HG03442 (cell line): Measurements from ENCODE around the gene KIRREL3.

ENCODE experiments used
- ATAC-seq: cut with Tn5 transposase; IDR thresholded peaks from one replicate; pipeline ENCODE4 v1.9.1; 2021; ENCODE audit warnings: mild to moderate bottlenecking, moderate library complexity; ENCODE audit not compliant: unreplicated experiment

The KIRREL3 gene

DNA sequence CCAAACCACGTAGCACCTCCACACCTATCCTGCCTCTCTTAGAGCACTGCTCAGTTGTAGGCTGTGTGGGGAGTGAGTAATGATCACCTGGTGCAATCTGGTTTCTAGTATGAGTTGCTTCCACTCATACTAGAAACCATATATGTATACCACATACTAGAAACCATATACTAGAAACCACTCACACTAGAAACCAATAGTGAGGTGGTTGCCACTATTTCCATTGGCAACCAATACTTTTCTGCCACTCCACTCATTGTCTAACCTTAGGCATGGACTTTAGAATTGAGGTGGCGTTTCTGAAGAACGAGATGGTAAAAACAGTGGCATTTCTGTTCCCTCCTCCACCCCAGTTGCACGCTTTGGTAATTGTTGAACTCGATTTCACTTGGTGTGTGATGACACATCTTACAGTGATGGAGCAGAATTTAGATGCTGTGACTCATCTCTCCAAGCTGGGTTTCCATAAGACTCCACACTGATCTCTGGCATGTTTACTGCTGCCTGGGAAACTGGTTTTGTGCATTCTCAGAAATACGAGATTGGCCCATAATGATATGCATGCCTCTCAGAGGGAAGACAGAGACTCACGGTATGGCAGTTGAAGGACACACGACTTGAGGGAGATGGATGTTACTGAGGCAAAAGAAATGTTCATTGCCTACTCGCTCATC lies 82.9 kb downstream of the KIRREL3 start:
- peak; percentile 94 for ATAC-seq

- ATAC-seq, result no peak
Observed at GRCh38 chr11:126915430-126915829, 85.1 kb downstream of the KIRREL3 start.

DNA sequence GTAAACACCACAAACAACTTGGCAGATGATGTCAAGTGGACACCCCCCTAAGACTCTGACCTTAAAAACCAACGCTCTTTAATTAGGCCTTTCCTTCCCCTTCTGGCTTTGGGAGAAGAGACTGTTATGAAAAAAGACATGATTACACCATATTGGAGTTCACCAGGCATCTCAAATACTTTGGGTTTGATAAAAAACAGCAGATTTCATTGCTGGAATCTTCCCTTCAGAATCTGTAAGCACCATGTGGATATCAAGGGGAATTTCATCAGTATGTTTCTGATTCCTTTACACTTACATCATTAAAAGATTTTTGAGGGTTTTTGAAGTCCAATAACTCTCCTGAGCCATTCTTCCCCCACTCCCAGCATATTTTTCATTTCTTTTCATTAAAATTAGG lies 85.6 kb downstream of the KIRREL3 start:
- no peak for ATAC-seq

- no peak for ATAC-seq
Observed at GRCh38 chr11:126914166-126914565, 86.4 kb downstream of the KIRREL3 start.

DNA sequence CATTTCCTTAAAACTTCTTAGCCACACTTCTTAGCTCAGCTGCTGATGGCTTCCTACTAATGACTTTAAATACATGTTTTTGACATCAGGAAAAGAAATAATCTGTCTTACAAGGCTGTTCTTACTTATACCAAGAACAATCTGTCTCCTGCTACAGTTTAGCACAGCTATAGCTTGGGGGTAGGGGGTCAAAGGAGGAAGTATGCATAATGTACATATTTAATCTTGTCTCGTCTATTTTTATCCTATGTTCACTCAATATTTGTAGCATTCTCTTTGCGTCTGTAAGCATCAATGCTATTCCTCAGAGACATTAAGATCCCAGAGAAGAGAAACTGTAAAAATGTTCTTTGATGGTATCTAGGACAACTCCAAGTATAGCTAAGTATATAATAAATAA lies 96.0 kb downstream of the KIRREL3 start:
- ATAC-seq, result no peak

DNA sequence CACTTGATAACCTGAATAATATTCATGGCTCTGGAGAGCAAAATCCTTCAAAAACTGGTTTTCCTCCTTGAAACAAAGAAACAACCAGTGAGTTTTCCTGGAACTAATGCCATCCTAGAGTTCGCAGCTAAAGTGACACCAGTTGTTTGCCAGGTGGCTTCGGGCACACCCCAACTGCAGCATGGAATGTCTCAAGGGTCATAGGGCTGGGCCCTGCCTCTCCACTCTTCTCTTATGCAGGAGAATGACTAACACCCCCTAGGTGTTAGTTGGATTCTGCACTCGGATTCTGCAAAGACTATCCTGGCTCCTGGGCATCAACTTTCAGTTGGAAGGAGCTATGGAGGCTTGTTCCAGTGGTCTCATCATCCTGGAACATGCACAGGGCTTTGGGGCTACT lies 98.8 kb downstream of the KIRREL3 start:
- ATAC-seq, result no peak

- no peak for ATAC-seq
Observed at GRCh38 chr11:126899961-126900748, 100.4 kb downstream of the KIRREL3 start.

- ATAC-seq, result no peak
Observed at GRCh38 chr11:126898802-126899201, 101.8 kb downstream of the KIRREL3 start.

DNA sequence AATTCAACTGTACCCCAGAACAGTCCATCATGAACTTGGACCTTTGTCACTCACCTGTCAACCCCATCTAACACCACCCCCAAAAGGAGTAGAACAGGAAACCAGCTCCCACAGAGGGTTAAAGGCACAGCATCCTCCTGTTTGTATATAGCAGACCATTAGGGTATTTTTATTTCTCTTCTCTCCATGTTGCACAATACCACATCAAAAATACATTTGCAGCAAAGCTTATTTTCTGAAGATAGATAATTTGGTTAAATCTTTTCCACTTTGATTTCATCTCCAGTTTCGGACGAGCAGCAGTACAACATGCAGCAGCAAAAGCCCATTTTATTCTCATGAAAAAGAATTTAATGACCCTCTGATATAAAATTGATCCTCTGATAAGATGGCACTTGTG lies 103.1 kb downstream of the KIRREL3 start:
- ATAC-seq, result no peak

GRCh38 chr11:126896025-126896424 lies 104.5 kb downstream of the KIRREL3 start:
- no peak for ATAC-seq

DNA sequence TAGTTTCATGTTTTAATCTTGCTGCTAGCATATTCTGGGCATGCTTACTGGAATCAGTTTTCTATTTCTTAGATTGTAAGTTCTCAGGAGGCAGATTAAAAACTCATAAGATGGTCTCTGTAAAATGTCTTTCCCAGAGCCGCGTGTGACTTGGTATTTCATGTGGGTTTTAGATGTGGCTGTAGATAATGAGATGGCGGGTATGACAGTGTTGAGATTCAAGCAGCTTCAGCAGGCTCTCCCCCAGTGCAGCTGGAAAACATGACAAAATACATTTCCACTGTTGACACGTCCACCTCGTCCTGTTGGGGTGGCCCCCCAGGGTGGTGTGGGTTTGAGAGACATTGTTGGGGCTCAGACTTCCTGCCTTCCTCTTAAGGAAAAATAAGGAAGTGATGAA lies 106.8 kb downstream of the KIRREL3 start:
- no peak for ATAC-seq

DNA sequence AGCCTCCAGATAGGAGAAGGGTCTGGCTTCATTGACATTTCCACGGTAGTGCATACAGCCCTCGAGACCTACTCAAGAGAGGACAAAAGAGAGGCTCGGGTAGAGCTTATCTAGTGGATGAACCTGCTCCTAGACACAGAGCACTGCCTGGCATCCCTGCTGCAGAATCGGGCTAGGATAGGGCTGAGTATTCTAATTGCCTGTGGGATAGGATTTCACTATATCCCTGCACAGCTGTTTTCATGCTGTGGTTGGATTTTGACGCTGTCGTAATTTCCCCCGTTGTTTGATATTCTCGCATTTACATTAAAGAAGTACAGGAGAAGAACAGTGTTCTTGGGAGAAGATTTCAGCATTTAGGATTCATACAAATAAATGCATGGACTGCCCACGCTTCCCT lies 107.8 kb downstream of the KIRREL3 start:
- no peak for ATAC-seq

DNA sequence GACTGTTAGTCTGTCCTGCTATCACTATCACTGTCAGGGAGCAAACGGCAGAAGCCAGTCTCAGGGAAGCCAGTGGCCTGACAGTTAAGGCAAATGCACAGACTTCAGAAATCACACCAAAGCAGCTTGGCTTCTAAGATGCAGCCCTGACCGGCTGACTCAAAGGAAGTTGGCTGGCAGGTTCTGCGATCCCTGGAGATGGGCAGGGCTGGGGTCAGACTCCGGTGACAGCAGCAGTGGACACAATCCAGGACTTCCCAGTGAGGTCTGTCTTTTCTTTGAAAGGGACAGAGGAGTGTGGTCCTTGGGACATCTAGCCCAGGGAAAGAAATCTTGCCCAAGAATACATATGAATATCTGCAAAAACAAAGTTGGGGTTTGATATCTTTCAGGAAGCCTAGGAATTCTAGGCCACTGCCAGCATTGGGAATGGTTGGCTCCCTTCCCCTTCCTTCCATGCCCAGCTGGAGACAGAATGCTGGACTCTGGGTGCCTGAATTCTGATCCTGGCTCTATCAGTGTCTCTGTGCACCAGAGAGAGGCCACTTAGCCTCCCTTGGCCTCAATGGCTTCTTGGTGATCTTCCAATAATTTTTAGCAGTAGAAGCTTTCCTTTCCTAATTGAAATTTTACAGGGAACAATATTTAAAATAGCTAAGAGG lies 108.9 kb downstream of the KIRREL3 start:
- no peak for ATAC-seq

DNA sequence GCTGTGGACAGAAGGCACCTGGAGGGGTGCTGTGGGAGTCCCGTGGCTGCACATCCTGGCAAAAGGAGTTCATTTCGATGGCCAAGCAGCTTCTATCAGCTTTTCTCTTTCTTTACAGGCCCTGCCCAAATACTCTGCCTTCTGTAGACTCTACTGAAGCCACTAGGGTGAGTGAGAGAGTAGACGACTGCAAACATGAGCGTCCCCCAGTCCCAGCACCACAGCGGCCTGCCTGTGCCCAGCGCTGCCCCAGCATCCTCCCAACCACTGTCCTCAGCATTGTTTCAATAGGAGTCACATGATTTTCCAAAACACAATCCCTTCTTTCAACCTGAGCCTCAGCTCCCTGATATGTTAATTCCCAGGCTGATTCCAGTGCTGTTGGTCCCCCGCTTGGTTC lies 110.0 kb downstream of the KIRREL3 start:
- no peak for ATAC-seq

DNA sequence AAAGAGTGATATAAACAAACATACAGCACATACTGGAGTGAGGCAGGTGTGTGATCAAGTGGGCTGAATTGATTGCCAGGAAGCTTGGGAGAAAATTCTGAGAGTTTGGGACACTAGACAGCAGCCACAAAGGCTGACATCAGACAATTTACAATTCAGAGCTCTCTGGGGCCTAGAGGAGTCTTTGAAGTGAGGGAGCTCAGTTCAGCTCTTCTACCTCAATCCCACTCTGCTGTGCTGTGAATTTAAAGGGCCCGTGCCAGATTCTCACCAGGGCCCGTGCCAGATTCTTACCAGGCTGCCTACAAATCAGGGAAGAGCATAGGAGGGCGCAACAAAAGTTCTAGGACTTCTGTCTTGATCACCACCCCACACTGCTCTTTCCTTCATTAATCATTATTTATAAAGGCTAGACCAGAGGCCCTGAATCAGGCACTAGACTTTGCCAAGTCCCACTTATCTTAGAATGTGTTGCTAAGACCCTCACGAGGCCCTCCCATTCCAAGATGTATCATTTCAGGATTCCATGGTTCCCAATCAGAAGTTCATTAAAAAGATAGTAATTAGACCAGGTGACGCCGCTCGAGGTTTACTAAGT lies 112.4 kb downstream of the KIRREL3 start:
- no peak for ATAC-seq

- no peak for ATAC-seq
Observed at GRCh38 chr11:126886636-126887035, 113.9 kb downstream of the KIRREL3 start.

- no peak for ATAC-seq
Observed at GRCh38 chr11:126886085-126886484, 114.5 kb downstream of the KIRREL3 start.

DNA sequence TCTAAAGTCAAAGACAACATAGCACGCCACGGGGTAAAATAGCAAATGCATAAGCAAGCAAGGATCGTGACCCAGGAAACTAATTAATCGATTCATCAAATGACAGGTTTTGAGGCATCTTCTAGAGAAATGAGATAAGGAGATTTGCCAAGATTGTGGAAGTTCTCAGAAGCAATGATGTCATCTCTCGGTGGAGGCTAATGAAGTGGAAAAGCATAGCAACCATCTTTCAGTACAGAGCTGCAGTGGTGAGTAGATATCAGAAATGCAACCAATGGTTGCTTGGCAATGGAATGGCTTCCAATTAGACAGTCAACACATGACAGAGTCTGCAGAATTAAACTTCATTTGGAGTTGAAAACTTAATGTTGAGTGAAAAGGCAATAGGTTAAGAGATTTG lies 116.0 kb downstream of the KIRREL3 start:
- ATAC-seq, result no peak

DNA sequence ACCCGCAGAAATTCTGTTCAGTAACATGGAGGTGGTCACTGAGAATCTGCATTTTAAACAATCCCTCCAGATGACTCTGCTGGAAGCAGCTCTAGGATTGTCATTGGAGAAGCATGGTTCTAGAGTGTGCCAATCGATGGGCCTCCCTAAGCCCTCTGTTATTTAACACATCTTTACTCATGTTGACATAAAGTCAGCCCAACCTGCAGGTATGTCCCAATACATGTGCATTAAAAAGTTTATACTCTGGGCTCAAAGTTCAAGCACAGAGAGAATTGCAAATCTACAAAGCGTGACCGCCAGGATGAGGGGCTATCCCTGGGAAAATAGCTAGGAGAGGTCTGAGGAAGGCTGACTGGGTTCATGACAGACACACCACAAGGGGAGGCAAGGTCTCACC lies 116.4 kb downstream of the KIRREL3 start:
- no peak for ATAC-seq

DNA sequence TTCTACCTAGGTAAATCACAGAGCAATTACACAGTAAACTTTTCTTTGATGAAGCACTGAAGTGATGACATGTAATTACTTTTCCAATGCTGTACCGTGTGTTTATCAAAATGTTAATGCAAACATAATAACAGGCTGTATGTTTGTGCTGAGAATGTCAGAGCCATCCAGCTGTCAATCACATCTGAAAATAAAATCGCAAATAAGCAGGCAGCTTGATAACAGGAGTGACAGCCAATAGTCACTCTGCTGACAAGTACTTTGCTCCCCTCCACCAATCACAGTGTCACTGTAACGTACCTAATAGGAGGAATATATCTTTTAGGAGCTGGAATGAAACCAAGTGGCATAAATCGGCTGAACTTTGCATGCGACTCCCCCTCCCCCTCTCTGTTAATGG lies 119.7 kb downstream of the KIRREL3 start:
- ATAC-seq, result no peak

DNA sequence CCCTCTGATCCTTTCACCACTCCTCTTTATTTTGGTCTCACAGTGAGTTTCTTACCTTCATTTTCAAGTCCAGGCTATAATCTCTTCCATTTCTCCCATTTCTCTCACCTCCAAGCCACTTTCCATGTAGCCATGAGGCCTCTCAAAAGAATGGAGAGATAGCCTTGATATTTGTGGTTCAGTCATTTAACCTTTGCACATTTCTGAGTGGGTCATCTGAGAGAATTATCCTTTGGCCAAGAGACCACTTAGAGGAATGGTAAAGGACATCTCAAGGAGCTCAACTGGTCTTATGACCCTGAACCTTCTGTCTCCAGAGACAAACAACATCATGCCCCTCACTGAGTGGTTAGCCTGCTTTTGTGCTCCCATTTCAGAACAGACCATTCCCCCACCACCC lies 121.1 kb downstream of the KIRREL3 start:
- no peak for ATAC-seq
